Lower lobe of right lung (tissue), 2 donors: ENCODE measurements around the gene SPINK8. TPM values are rescaled to one million over a fixed set of nuclear protein-coding genes. Genes with fewer than 3 reads are reported as not detected.

Source experiments
- ATAC-seq, 2 donors: fragments of 200-7000 bp; cut with Tn5 transposase; one replicate each; pipeline ENCODE4 v1.9.1; 2020 to 2022; ENCODE audit warnings: mild to moderate bottlenecking in 2 of 2, moderate library complexity in 2 of 2
- DNase-seq: peaks from one replicate; pipeline ENCODE4 v3.0.0-alpha.2; 2020
- H3K27ac ChIP-seq: fragments of 200-600 bp; one replicate; pipeline ENCODE4 v1.8.0; 2022
- H3K27me3 ChIP-seq: fragments of 200-600 bp; one replicate; pipeline ENCODE4 v1.8.0; 2022; ENCODE audit warnings: low read depth
- H3K36me3 ChIP-seq: fragments of 200-600 bp; one replicate; pipeline ENCODE4 v1.8.0; 2022; ENCODE audit warnings: mild to moderate bottlenecking
- H3K4me1 ChIP-seq: fragments of 200-600 bp; one replicate; pipeline ENCODE4 v1.8.0; 2022
- H3K4me3 ChIP-seq: fragments of 200-600 bp; one replicate; pipeline ENCODE4 v1.8.0; 2022; ENCODE audit warnings: mild to moderate bottlenecking
- H3K9me3 ChIP-seq: fragments of 200-600 bp; one replicate; pipeline ENCODE4 v1.8.0; 2022
- CTCF ChIP-seq: fragments of 200-600 bp; IDR thresholded peaks from one replicate; pipeline ENCODE4 v1.8.0; 2022; ENCODE audit warnings: antibody characterized with exemption, mild to moderate bottlenecking
- intact Hi-C: fragments of 100-400 bp; cut with DNase I; formaldehyde crosslinking; loops from one replicate; pipeline ENCODE4 v1.11.0; 2022
- total RNA-seq: library from RNA; stranded (reverse); fragmentation: NEBNext Ultra II Directional; extraction: Animal tissue kit (Norgen Biotek cat#: 25700); gene quantifications from one replicate; pipeline ENCODE4 v1.2.1, GENCODE V29; 2021
- donor health status: DM: no; HTN: yes; CAD: no; lungs with severe emphysema.

SPINK8 gene
- total RNA-seq, 1 donor from 2014 or later, result not detected

- TF ChIP-seq CTCF, result no peak
- Histone ChIP-seq H3K36me3 (peaks cover 63% of the 10 kb centered on the region), H3K4me1 (peaks cover 41% of the 10 kb centered on the region), H3K27ac (no peak overlapping the region), H3K27me3 (no peaks in the 10 kb centered on the region), H3K4me3 (no peak overlapping the region), H3K9me3 (no peaks in the 10 kb centered on the region)
- intact Hi-C loops, result no loop called here
- DNase-seq (no peak), ATAC-seq (no peak)
These were observed 36.8 kb downstream of the SPINK8 start for GRCh38 chr3:48296699-48297098.

- no peak for ATAC-seq
- Histone ChIP-seq H3K9me3 (no peaks in the 10 kb centered on the region), H3K4me1 (peaks cover 29% of the 10 kb centered on the region), H3K4me3 (no peak overlapping the region), H3K27ac (no peak overlapping the region), H3K36me3 (peaks cover 68% of the 10 kb centered on the region), H3K27me3 (no peaks in the 10 kb centered on the region)
- no peak for TF ChIP-seq CTCF
- intact Hi-C loops, result no loop called here
- no peak for DNase-seq
These were observed 38.7 kb downstream of the SPINK8 start for GRCh38 chr3:48294611-48295263.

GRCh38 chr3:48289659-48290058 is 43.8 kb downstream of the SPINK8 start:
- H3K36me3 ChIP-seq, result peaks cover 31% of the 10 kb centered on the region
- no peak overlapping the region for H3K4me3 ChIP-seq
- intact Hi-C loops, result no loop called here
- no peak overlapping the region for H3K27ac ChIP-seq
- H3K9me3 ChIP-seq, result no peaks in the 10 kb centered on the region
- H3K27me3 ChIP-seq, result no peaks in the 10 kb centered on the region
- DNase-seq, result no peak
- no peak for ATAC-seq
- H3K4me1 ChIP-seq, result no peaks in the 10 kb centered on the region
- no peak for TF ChIP-seq CTCF

GRCh38 chr3:48287034-48287433 is 46.4 kb downstream of the SPINK8 start:
- H3K27me3 ChIP-seq, result no peaks in the 10 kb centered on the region
- no peak overlapping the region for H3K27ac ChIP-seq
- no peaks in the 10 kb centered on the region for H3K4me1 ChIP-seq
- H3K4me3 ChIP-seq, result no peak overlapping the region
- TF ChIP-seq CTCF, result no peak
- ATAC-seq, result no peak
- H3K36me3 ChIP-seq, result peaks cover 5% of the 10 kb centered on the region
- H3K9me3 ChIP-seq, result no peaks in the 10 kb centered on the region
- DNase-seq, result no peak
- intact Hi-C loops, result no loop called here

GRCh38 chr3:48286308-48286707 is 47.2 kb downstream of the SPINK8 start:
- Histone ChIP-seq H3K4me3 (no peak overlapping the region), H3K27me3 (no peaks in the 10 kb centered on the region), H3K9me3 (no peaks in the 10 kb centered on the region), H3K36me3 (peaks cover 5% of the 10 kb centered on the region), H3K27ac (no peak overlapping the region), H3K4me1 (no peaks in the 10 kb centered on the region)
- intact Hi-C loops, result no loop called here
- no peak for TF ChIP-seq CTCF
- ATAC-seq (no peak), DNase-seq (no peak)
